ENCODE results near the gene TRIM54. TPM values are rescaled to one million over a fixed set of nuclear protein-coding genes. Genes with fewer than 3 reads are reported as not detected.

Gene TRIM54
- 0.12 TPM in 1 of 2 replicates, not detected in the other for total RNA-seq (ENCODE audit: low replicate concordance)

DNA sequence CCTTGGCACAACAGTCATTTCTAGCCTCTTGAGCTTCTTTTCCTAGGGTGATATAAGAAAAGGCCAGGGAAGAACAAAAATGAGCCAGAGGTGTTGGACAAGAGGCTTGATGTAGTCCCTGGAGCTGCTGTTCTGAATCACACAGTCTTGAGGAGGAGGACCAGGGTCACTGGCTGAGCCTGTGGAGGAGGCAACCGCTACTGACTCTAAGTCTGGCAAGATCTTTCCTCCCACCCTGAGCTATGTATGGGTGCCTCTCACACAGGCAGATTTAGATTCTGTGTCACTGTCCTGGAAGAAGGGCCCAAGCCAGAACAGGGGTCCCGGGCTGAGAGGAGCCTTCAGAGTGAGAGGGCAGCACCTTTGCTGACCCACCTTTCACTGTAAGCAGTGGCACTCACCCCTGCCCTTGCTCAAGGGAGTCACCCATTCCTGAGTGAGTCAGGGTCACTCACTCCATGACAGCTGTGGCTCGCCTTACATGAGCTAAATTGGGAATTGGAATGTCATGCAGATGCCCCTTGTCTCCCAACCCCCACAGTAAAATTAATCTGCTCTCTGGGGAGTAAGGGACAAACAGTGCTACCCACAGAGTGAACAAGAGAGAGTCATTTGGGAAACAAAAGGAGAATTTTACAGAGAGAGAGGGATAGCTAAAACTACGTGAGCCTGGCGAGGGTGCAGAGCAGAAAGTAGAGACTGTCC lies at the start of gene TRIM54:
Gene TRIM54, plus strand, starts transcription at position 575 of the 705 bp plus-strand sequence. CDS start 303 bp downstream, outside the sequence.
- H3K9ac ChIP-seq = no peak within 1 kb of the TSS
- H3K27me3 ChIP-seq = peaks cover 4% of the 10 kb centered on the region
- H3K27ac ChIP-seq = no peak within 1 kb of the TSS
- H3K4me2 ChIP-seq = peak within 1 kb of the TSS; percentile 54
- peaks cover 13% of the 10 kb centered on the region for H3K4me1 ChIP-seq
- no peak for DNase-seq (ENCODE audit: low spot score)
- H3K36me3 ChIP-seq = no peaks in the 10 kb centered on the region
- Mint-ChIP-seq H3K27me3 (ENCODE audit: insufficient read depth, low read depth) (peaks cover 26% of the 10 kb centered on the region), H3K27ac (no peak within 1 kb of the TSS), H3K9me3 (no peaks in the 10 kb centered on the region), H3K36me3 (no peaks in the 10 kb centered on the region), H3K4me1 (peaks cover 3% of the 10 kb centered on the region), H3K4me3 (no peak within 1 kb of the TSS)
- TF ChIP-seq, protein P1, sequence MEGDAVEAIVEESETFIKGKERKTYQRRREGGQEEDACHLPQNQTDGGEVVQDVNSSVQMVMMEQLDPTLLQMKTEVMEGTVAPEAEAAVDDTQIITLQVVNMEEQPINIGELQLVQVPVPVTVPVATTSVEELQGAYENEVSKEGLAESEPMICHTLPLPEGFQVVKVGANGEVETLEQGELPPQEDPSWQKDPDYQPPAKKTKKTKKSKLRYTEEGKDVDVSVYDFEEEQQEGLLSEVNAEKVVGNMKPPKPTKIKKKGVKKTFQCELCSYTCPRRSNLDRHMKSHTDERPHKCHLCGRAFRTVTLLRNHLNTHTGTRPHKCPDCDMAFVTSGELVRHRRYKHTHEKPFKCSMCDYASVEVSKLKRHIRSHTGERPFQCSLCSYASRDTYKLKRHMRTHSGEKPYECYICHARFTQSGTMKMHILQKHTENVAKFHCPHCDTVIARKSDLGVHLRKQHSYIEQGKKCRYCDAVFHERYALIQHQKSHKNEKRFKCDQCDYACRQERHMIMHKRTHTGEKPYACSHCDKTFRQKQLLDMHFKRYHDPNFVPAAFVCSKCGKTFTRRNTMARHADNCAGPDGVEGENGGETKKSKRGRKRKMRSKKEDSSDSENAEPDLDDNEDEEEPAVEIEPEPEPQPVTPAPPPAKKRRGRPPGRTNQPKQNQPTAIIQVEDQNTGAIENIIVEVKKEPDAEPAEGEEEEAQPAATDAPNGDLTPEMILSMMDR (IDR thresholded peaks at IDR 0.05) = no peak
- no peak for TF ChIP-seq EZH2phosphoT487 (IDR thresholded peaks at IDR 0.05)
- TF ChIP-seq EZH2 (IDR thresholded peaks at IDR 0.05) = no peak
- H3K9me3 ChIP-seq (ENCODE audit: low read depth) = no peaks in the 10 kb centered on the region
- peak within 1 kb of the TSS; percentile 57 for H2AFZ ChIP-seq (replicated peaks)
- no peak within 1 kb of the TSS for H3K4me3 ChIP-seq
- no peaks in the 10 kb centered on the region for H3K79me2 ChIP-seq (ENCODE audit: low read depth)
- H3F3A ChIP-seq (ENCODE audit: low read depth) = peaks cover 3% of the 10 kb centered on the region
- no peaks in the 10 kb centered on the region for H4K20me1 ChIP-seq (ENCODE audit: low read depth)

DNA sequence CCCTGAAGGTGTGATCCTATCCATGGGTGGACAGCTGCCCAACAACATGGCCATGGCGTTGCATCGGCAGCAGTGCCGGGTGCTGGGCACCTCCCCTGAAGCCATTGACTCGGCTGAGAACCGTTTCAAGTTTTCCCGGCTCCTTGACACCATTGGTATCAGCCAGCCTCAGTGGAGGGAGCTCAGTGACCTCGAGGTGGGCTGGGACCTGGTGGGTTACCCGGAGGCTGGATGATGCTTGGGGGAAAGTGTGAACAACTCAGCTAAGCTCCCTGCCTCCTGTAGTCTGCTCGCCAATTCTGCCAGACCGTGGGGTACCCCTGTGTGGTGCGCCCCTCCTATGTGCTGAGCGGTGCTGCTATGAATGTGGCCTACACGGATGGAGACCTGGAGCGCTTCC lies 48.9 kb upstream of the TRIM54 start:
- H3K27ac Mint-ChIP-seq = no peak overlapping the region
- no peak for DNase-seq (ENCODE audit: low spot score)
- H3K4me3 Mint-ChIP-seq = no peak overlapping the region
- H3F3A ChIP-seq (ENCODE audit: low read depth) = no peaks in the 10 kb centered on the region
- H3K4me3 ChIP-seq = no peak overlapping the region
- no peak overlapping the region for H3K9ac ChIP-seq
- H2AFZ ChIP-seq (replicated peaks) = no peak overlapping the region
- no peaks in the 10 kb centered on the region for H3K9me3 Mint-ChIP-seq
- no peaks in the 10 kb centered on the region for H3K27me3 ChIP-seq
- no peaks in the 10 kb centered on the region for H3K4me1 ChIP-seq
- TF ChIP-seq EZH2phosphoT487 (IDR thresholded peaks at IDR 0.05) = no peak
- no peak for TF ChIP-seq EZH2 (IDR thresholded peaks at IDR 0.05)
- H3K79me2 ChIP-seq (ENCODE audit: low read depth) = no peaks in the 10 kb centered on the region
- no peaks in the 10 kb centered on the region for H4K20me1 ChIP-seq (ENCODE audit: low read depth)
- no peak overlapping the region for H3K27ac ChIP-seq
- no peaks in the 10 kb centered on the region for H3K9me3 ChIP-seq (ENCODE audit: low read depth)
- peaks cover 5% of the 10 kb centered on the region for H3K27me3 Mint-ChIP-seq (ENCODE audit: insufficient read depth, low read depth)
- no peaks in the 10 kb centered on the region for H3K4me1 Mint-ChIP-seq
- no peak overlapping the region for H3K4me2 ChIP-seq
- H3K36me3 Mint-ChIP-seq = peaks cover 28% of the 10 kb centered on the region
- peaks cover 1% of the 10 kb centered on the region for H3K36me3 ChIP-seq

GRCh38 chr2:27236136-27236535 lies 46.1 kb upstream of the TRIM54 start:
- no peak overlapping the region for H3K9ac ChIP-seq
- no peak overlapping the region for H3K27ac ChIP-seq
- no peaks in the 10 kb centered on the region for H3K9me3 Mint-ChIP-seq
- no peak overlapping the region for H2AFZ ChIP-seq (replicated peaks)
- no peak for DNase-seq (ENCODE audit: low spot score)
- H3K4me2 ChIP-seq = no peak overlapping the region
- TF ChIP-seq EZH2 (IDR thresholded peaks at IDR 0.05) (no peak), EZH2phosphoT487 (IDR thresholded peaks at IDR 0.05) (no peak)
- TF ChIP-seq, protein P1 (IDR thresholded peaks at IDR 0.05) = no peak
- H3K79me2 ChIP-seq (ENCODE audit: low read depth) = no peaks in the 10 kb centered on the region
- peaks cover 3% of the 10 kb centered on the region for H3K27me3 Mint-ChIP-seq (ENCODE audit: insufficient read depth, low read depth)
- H3K36me3 Mint-ChIP-seq = peaks cover 40% of the 10 kb centered on the region
- no peaks in the 10 kb centered on the region for H3K36me3 ChIP-seq
- no peak overlapping the region for H3K27ac Mint-ChIP-seq
- no peaks in the 10 kb centered on the region for H3K27me3 ChIP-seq
- H3K4me1 ChIP-seq = no peaks in the 10 kb centered on the region
- no peaks in the 10 kb centered on the region for H3F3A ChIP-seq (ENCODE audit: low read depth)
- H3K4me3 ChIP-seq = no peak overlapping the region
- H3K4me3 Mint-ChIP-seq = no peak overlapping the region
- H3K4me1 Mint-ChIP-seq = no peaks in the 10 kb centered on the region
- no peaks in the 10 kb centered on the region for H3K9me3 ChIP-seq (ENCODE audit: low read depth)
- H4K20me1 ChIP-seq (ENCODE audit: low read depth) = no peaks in the 10 kb centered on the region

- H3K4me2 ChIP-seq = no peak overlapping the region
- no peaks in the 10 kb centered on the region for H3K9me3 ChIP-seq (ENCODE audit: low read depth)
- Mint-ChIP-seq H3K36me3 (peaks cover 39% of the 10 kb centered on the region), H3K4me3 (no peak overlapping the region), H3K9me3 (no peaks in the 10 kb centered on the region), H3K27me3 (ENCODE audit: insufficient read depth, low read depth) (peaks cover 3% of the 10 kb centered on the region), H3K4me1 (no peaks in the 10 kb centered on the region), H3K27ac (no peak overlapping the region)
- no peak for DNase-seq (ENCODE audit: low spot score)
- H3K79me2 ChIP-seq (ENCODE audit: low read depth) = no peaks in the 10 kb centered on the region
- H3K9ac ChIP-seq = no peak overlapping the region
- TF ChIP-seq EZH2 (IDR thresholded peaks at IDR 0.05) (no peak), EZH2phosphoT487 (IDR thresholded peaks at IDR 0.05) (no peak)
- TF ChIP-seq, protein P1 (IDR thresholded peaks at IDR 0.05) = no peak
- no peaks in the 10 kb centered on the region for H3F3A ChIP-seq (ENCODE audit: low read depth)
- H3K27me3 ChIP-seq = no peaks in the 10 kb centered on the region
- no peak overlapping the region for H3K4me3 ChIP-seq
- no peaks in the 10 kb centered on the region for H3K36me3 ChIP-seq
- H3K27ac ChIP-seq = no peak overlapping the region
- H2AFZ ChIP-seq (replicated peaks) = no peak overlapping the region
- no peaks in the 10 kb centered on the region for H4K20me1 ChIP-seq (ENCODE audit: low read depth)
- no peaks in the 10 kb centered on the region for H3K4me1 ChIP-seq
These were observed 45.6 kb upstream of the TRIM54 start for GRCh38 chr2:27236626-27237025.

All from neural progenitor cell (in vitro differentiated cells).